H1 (cell line): Measurements from ENCODE around the gene SNTN. TPM values are rescaled to one million over a fixed set of nuclear protein-coding genes. Genes with fewer than 3 reads are reported as not detected.

Experiments
- CTCF ChIA-PET: fragments of 300-600 bp; sonication (Branson Sonifier 250); formaldehyde crosslinking; loops from one replicate; lab custom pipeline; 2021; ENCODE audit not compliant: partially characterized antibody; lab: Charles Lee
- POLR2A ChIA-PET: fragments of 300-600 bp; sonication (Branson Sonifier 250); formaldehyde crosslinking; loops from one replicate; lab custom pipeline; 2021; ENCODE audit warnings: inconsistent platforms; ENCODE audit not compliant: partially characterized antibody; lab: Charles Lee
- DNase-seq, 2 experiments: peaks; one replicate each; pipeline versions ENCODE4 v3.0.0 to v3.0.0-alpha.2; 2010 to 2022; ENCODE audit warnings: low spot score in 2 of 2, low read depth in 1 of 2, mixed read lengths in 1 of 2
- FAIRE-seq: peaks from 2 replicates; lab custom pipeline; 2011; peaks lifted over from hg19 to GRCh38; lab: Jason Lieb, UNC
- H2AFZ ChIP-seq: 2 replicates; pipeline ENCODE4 v1.8.1; 2012; ENCODE audit warnings: low read length, inconsistent platforms
- H2AK5ac ChIP-seq: 2 replicates; pipeline ENCODE4 v1.6.1; 2013; ENCODE audit warnings: low read depth, low read length
- H2BK120ac ChIP-seq: replicated peaks from 2 replicates; pipeline ENCODE3; 2013; ENCODE audit warnings: low read depth, low read length, inconsistent platforms
- H2BK12ac ChIP-seq: 2 replicates; pipeline ENCODE4 v1.6.1; 2013; ENCODE audit warnings: low read depth, low read length
- H2BK15ac ChIP-seq: 2 replicates; pipeline ENCODE4 v1.6.1; 2013; ENCODE audit warnings: low read length
- H2BK20ac ChIP-seq: 2 replicates; pipeline ENCODE4 v1.6.1; 2013; ENCODE audit warnings: low read length
- H2BK5ac ChIP-seq: 2 replicates; pipeline ENCODE4 v1.6.1; 2013; ENCODE audit warnings: low read depth, low read length
- H3K14ac ChIP-seq: 2 replicates; pipeline ENCODE4 v1.6.1; 2013; ENCODE audit warnings: inconsistent platforms; ENCODE audit not compliant: insufficient read length
- H3K18ac ChIP-seq: 2 replicates; pipeline ENCODE4 v1.6.1; 2013; ENCODE audit warnings: low read length; ENCODE audit errors: extremely low read depth
- H3K23ac ChIP-seq: 2 replicates; pipeline ENCODE4 v1.6.1; 2013; ENCODE audit warnings: inconsistent platforms; ENCODE audit not compliant: insufficient read length
- H3K23me2 ChIP-seq: 2 replicates; pipeline ENCODE4 v1.6.1; 2013; ENCODE audit warnings: low read depth, low read length
- H3K27ac ChIP-seq: 2 replicates; pipeline ENCODE4 v1.6.1; 2011; ENCODE audit warnings: low read depth, low read length, inconsistent platforms
- H3K27me3 ChIP-seq, 4 experiments: replicated peaks in 1 of 4; 1 replicate in 1 of 4; 2 replicates in 3 of 4; pipeline versions ENCODE4 v1.6.1 to v1.8.1; 2011 to 2013; ENCODE audit warnings: low read length in 3 of 4, mild to moderate bottlenecking in 3 of 4, inconsistent platforms in 2 of 4, mixed read lengths in 2 of 4, moderate library complexity in 1 of 4; ENCODE audit not compliant: control insufficient read depth in 3 of 4, insufficient read depth in 3 of 4; ENCODE audit errors: extremely low read depth in 1 of 4
- H3K36me3 ChIP-seq, 4 experiments: 2 replicates each; pipeline versions ENCODE4 v1.6.1 to v1.8.1; 2011 to 2013; ENCODE audit warnings: mild to moderate bottlenecking in 4 of 4, low read length in 3 of 4, moderate library complexity in 2 of 4, control low read depth in 1 of 4, inconsistent platforms in 1 of 4; ENCODE audit not compliant: insufficient read depth in 4 of 4, control insufficient read depth in 2 of 4
- H3K4ac ChIP-seq: replicated peaks from 2 replicates; pipeline ENCODE3; 2013; ENCODE audit warnings: low read length, low read depth, mixed read lengths, inconsistent platforms; ENCODE audit not compliant: insufficient read length
- H3K4me1 ChIP-seq, 4 experiments: replicated peaks in 1 of 4; 1 replicate in 1 of 4; 2 replicates in 3 of 4; pipeline versions ENCODE4 v1.6.1 to v1.8.1; 2011 to 2013; ENCODE audit warnings: low read length in 3 of 4, inconsistent platforms in 2 of 4, mixed read lengths in 1 of 4; ENCODE audit not compliant: insufficient read depth in 4 of 4, control insufficient read depth in 3 of 4
- H3K4me2 ChIP-seq, 2 experiments: 2 replicates each; pipeline versions ENCODE4 v1.6.1 to v1.8.1; 2011 to 2013; ENCODE audit warnings: low read depth in 2 of 2, low read length in 2 of 2, control low read depth in 1 of 2, inconsistent platforms in 1 of 2, mild to moderate bottlenecking in 1 of 2; ENCODE audit not compliant: insufficient read depth in 1 of 2
- H3K4me3 ChIP-seq, 4 experiments: fragments of 200-600, 300-600 bp in 1 of 4; sonication (generic), shearing (Covaris generic), sonication (Bioruptor Twin) in 1 of 4; 2 replicates each; pipeline versions ENCODE4 v1.5.1 to v1.8.1; 2011 to 2016; ENCODE audit warnings: low read length in 4 of 4, low read depth in 3 of 4, control low read depth in 2 of 4, inconsistent platforms in 2 of 4, mild to moderate bottlenecking in 2 of 4, mixed read lengths in 1 of 4, moderate library complexity in 1 of 4; ENCODE audit not compliant: insufficient read depth in 2 of 4; ENCODE audit errors: extremely low read depth in 1 of 4
- H3K56ac ChIP-seq: replicated peaks from 2 replicates; pipeline ENCODE3; 2013; ENCODE audit warnings: low read depth, mild to moderate bottlenecking, mixed read lengths, low read length, inconsistent platforms; ENCODE audit not compliant: insufficient read length
- H3K79me1 ChIP-seq: 2 replicates; pipeline ENCODE4 v1.6.1; 2013; ENCODE audit warnings: low read depth, low read length, control low read depth
- H3K79me2 ChIP-seq, 2 experiments: 2 replicates each; pipeline versions ENCODE4 v1.6.1 to v1.8.1; 2012 to 2013; ENCODE audit warnings: low read length in 2 of 2, mild to moderate bottlenecking in 2 of 2, inconsistent platforms in 1 of 2; ENCODE audit not compliant: insufficient read depth in 2 of 2, control insufficient read depth in 1 of 2
- H3K9ac ChIP-seq, 4 experiments: replicated peaks in 1 of 4; 1 replicate in 1 of 4; 2 replicates in 3 of 4; pipeline versions ENCODE4 v1.6.1 to v1.8.1; 2011 to 2013; ENCODE audit warnings: low read depth in 3 of 4, low read length in 3 of 4, control low read depth in 2 of 4, mild to moderate bottlenecking in 2 of 4, moderate library complexity in 2 of 4, inconsistent platforms in 1 of 4; ENCODE audit errors: extremely low read depth in 1 of 4
- H3K9me3 ChIP-seq, 2 experiments: 2 replicates each; pipeline versions ENCODE4 v1.6.1 to v1.8.1; 2012 to 2013; ENCODE audit warnings: mild to moderate bottlenecking in 2 of 2, moderate library complexity in 2 of 2, control low read depth in 1 of 2, inconsistent platforms in 1 of 2, low read depth in 1 of 2, low read length in 1 of 2, mixed read lengths in 1 of 2; ENCODE audit not compliant: insufficient read depth in 2 of 2
- H4K20me1 ChIP-seq, 2 experiments: replicated peaks in 1 of 2; 2 replicates each; pipeline versions ENCODE3 to v1.8.1; 2011 to 2013; ENCODE audit warnings: inconsistent platforms in 2 of 2, low read length in 2 of 2, mild to moderate bottlenecking in 1 of 2; ENCODE audit not compliant: insufficient read depth in 2 of 2, control insufficient read depth in 1 of 2
- H4K5ac ChIP-seq: 2 replicates; pipeline ENCODE4 v1.6.1; 2013; ENCODE audit warnings: low read length, low read depth, mixed read lengths, inconsistent platforms; ENCODE audit not compliant: insufficient read length
- H4K8ac ChIP-seq: 2 replicates; pipeline ENCODE4 v1.8.0; 2013; ENCODE audit warnings: mild to moderate bottlenecking, moderate library complexity, low read length, inconsistent platforms; ENCODE audit not compliant: insufficient read depth; ENCODE audit errors: extremely low read depth
- H4K91ac ChIP-seq: replicated peaks from 2 replicates; pipeline ENCODE3; 2013; ENCODE audit warnings: low read length, mixed read lengths, inconsistent platforms; ENCODE audit not compliant: insufficient read length
- SIRT6 ChIP-seq: IDR thresholded peaks from one replicate; pipeline ENCODE4 v1.7.1; 2012; ENCODE audit warnings: low read length, inconsistent platforms
- SP4 ChIP-seq: IDR thresholded peaks from 2 replicates; pipeline ENCODE4 v1.6.1; 2012; ENCODE audit warnings: low read length, inconsistent platforms
- SRF ChIP-seq: IDR thresholded peaks from 2 replicates; pipeline ENCODE4 v1.6.1; 2011; ENCODE audit warnings: mild to moderate bottlenecking, low read depth, low read length, moderate library complexity
- WGBS, 2 experiments: shearing (Covaris generic) in 1 of 2; methylation state at CpG; one replicate each; pipeline versions ENCODE4 v1.1.6 to v1.1.7; 2013 to 2015; ENCODE audit warnings: low lambda C conversion rate in 2 of 2, mixed read lengths in 2 of 2, inconsistent platforms in 1 of 2, low coverage in 1 of 2, missing lambda C conversion rate in 1 of 2; ENCODE audit not compliant: insufficient replicate concordance in 2 of 2, insufficient coverage in 1 of 2, insufficient read length in 1 of 2; ENCODE audit errors: extremely low coverage in 1 of 2, missing lambda C conversion rate in 1 of 2; 5-methylcytosine and 5-hydroxymethylcytosine counted together
- polyA plus RNA-seq, 7 experiments: library from polyadenylated mRNA; depleted of rRNA in 3 of 7; stranded (reverse) in 5 of 7; unstranded in 2 of 7; fragments of >200 nt in 5 of 7; fragments of 200-250 nt in 2 of 7; gene quantifications; 1 replicate in 5 of 7; 2 replicates in 1 of 7; 4 replicates in 1 of 7; pipeline versions ENCODE4 v1.2.1 to v1.2.3, GENCODE V29; 2011 to 2013; ENCODE audit warnings: missing spikeins in 2 of 7, mixed read lengths in 2 of 7
- total RNA-seq: library from RNA; stranded (reverse); fragmentation: NEBNext Ultra II Directional; extraction: Animal tissue kit (Norgen Biotek cat#: 25700); gene quantifications from 2 replicates; pipeline ENCODE4 v1.2.1, GENCODE V29; 2021

SNTN gene
- total and polyA plus RNA-seq, 2 of the 8 experiments (the other 6 are each of a cell fraction or from before 2014, with no cell fraction given), result not detected

DNA sequence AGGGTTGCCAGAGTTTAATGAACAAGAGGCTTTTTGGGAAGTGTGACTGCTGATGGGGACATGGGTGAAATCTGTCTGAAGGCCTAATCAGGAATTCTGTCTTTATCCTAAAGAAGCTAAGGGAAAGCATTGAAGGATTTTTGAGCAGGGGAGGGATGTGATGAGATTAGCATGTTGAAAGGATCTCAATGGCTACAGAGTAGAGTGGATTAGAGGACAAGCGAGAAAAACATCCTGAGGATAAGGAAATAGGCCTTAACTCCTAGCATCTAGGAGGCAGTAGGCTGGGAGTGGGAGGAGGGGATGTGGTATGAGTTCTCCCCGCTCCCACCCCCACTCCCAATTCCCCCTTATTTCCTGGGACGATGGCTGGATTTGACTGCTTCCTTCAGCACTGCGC, 35.1 kb upstream of the SNTN start:
- Histone ChIP-seq H3K79me2 (no peaks in the 10 kb centered on the region), H2AK5ac (no peak overlapping the region), H3K14ac (no peak overlapping the region), H2AFZ (no peak overlapping the region), H3K4me3 (no peak overlapping the region), H3K9me3 (no peaks in the 10 kb centered on the region), H4K5ac (no peak overlapping the region), H3K4me2 (no peak overlapping the region), H2BK12ac (no peak overlapping the region), H3K56ac (no peak overlapping the region), H2BK5ac (no peak overlapping the region), H2BK15ac (no peak overlapping the region), H4K91ac (no peak overlapping the region), H4K8ac (no peak overlapping the region), H2BK20ac (no peak overlapping the region), H3K27ac (no peak overlapping the region), H3K9ac (no peak overlapping the region), H3K27me3 (no peaks in the 10 kb centered on the region)
- POLR2A ChIA-PET, result no interaction called here
- CTCF ChIA-PET, result interaction anchor here (0.7 to 4.9 kb wide), 5 partner anchors 10 to 268 kb away, joined by 3 to 16 read pairs (median 4); no protein-coding TSS in a partner anchor
- 92% methylated on average over 4 of the region's 4 CpGs; no CpG with 5 or more reads in 1 of the 2 experiments for WGBS, 2 experiments
- TF ChIP-seq SP4 (no peak), SRF (no peak), SIRT6 (no peak)
- TF ChIP-seq, all 59 proteins: peak for 0
- FAIRE-seq, result no peak
- Histone ChIP-seq H3K23ac (no peak overlapping the region), H3K23me2 (no peaks in the 10 kb centered on the region), H2BK120ac (no peak overlapping the region), H3K4me1 (peaks cover 0 to 4% (median under 1%) of the 10 kb centered on the region in 4 experiments; a peak in 1 of 7 replicates), H3K18ac (no peak overlapping the region), H3K4ac (no peak overlapping the region), H3K79me1 (no peaks in the 10 kb centered on the region), H4K20me1 (no peaks in the 10 kb centered on the region), H3K36me3 (no peaks in the 10 kb centered on the region; a peak in 1 of 8 replicates)
- DNase-seq, result no peak
